ENCODE data around the gene MLX. TPM values are rescaled to one million over a fixed set of nuclear protein-coding genes. Genes with fewer than 3 reads are reported as not detected.

MLX gene
- total and polyA plus RNA-seq, 2 of the 8 experiments (the other 6 are each of a cell fraction or from before 2014, with no cell fraction given): 27.0 to 27.5 TPM

DNA sequence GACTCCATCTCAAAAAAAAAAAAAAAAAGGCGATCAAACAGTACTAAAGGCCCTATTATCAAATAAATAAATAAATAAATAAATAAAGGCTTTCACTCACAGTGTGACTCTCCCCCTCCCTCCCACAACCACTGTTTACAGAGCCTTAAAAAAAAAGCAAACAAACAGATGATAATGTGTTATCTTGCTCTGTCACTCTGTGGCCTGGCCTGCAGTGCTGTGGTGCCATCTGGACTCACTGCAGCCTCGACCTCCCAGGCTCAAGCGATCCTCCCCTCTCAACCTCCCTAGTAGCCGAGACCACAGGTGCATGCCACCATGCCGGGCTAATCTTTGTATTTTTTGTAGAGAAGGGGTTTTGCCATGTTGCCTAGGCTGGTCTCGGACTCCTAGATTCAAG, 39.0 kb upstream of the MLX start:
- H3K56ac ChIP-seq (replicated peaks; ENCODE audit: insufficient read length, low read depth, low read length): no peak overlapping the region
- TF ChIP-seq TEAD4 (IDR thresholded peaks at IDR 0.05; ENCODE audit: low read depth, low read length) (no peak), SP1 (IDR thresholded peaks at IDR 0.05; ENCODE audit: low read depth, low read length) (no peak), JUN (IDR thresholded peaks at IDR 0.05; ENCODE audit: low read depth, low read length) (no peak), RBBP5 (IDR thresholded peaks at IDR 0.05; ENCODE audit: borderline replicate concordance, low read depth, low read length) (no peak), HDAC6 (IDR thresholded peaks at IDR 0.05; ENCODE audit: low read depth, low read length) (no peak), CHD1 (IDR thresholded peaks at IDR 0.05; ENCODE audit: low read depth, low read length) (no peak), YY1 (IDR thresholded peaks at IDR 0.05; ENCODE audit: low read depth, low read length) (no peak), BCL11A (IDR thresholded peaks at IDR 0.05; ENCODE audit: low read depth in 2 of 2, low read length in 2 of 2) (no peak), SAP30 (IDR thresholded peaks at IDR 0.05; ENCODE audit: insufficient read depth, insufficient replicate concordance, low read length) (no peak), SIRT6 (IDR thresholded peaks at IDR 0.05; ENCODE audit: low read length) (no peak)
- TF ChIP-seq, protein P1, sequence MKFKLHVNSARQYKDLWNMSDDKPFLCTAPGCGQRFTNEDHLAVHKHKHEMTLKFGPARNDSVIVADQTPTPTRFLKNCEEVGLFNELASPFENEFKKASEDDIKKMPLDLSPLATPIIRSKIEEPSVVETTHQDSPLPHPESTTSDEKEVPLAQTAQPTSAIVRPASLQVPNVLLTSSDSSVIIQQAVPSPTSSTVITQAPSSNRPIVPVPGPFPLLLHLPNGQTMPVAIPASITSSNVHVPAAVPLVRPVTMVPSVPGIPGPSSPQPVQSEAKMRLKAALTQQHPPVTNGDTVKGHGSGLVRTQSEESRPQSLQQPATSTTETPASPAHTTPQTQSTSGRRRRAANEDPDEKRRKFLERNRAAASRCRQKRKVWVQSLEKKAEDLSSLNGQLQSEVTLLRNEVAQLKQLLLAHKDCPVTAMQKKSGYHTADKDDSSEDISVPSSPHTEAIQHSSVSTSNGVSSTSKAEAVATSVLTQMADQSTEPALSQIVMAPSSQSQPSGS (IDR thresholded peaks at IDR 0.05; ENCODE audit: low read length): no peak
- TF ChIP-seq, protein P2, sequence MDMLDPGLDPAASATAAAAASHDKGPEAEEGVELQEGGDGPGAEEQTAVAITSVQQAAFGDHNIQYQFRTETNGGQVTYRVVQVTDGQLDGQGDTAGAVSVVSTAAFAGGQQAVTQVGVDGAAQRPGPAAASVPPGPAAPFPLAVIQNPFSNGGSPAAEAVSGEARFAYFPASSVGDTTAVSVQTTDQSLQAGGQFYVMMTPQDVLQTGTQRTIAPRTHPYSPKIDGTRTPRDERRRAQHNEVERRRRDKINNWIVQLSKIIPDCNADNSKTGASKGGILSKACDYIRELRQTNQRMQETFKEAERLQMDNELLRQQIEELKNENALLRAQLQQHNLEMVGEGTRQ (IDR thresholded peaks at IDR 0.05; ENCODE audit: low read length): no peak

More for the DNA sequence above, 39.0 kb upstream of the MLX start:
- Histone ChIP-seq H3K36me3 (ENCODE audit: control insufficient read depth in 2 of 4, insufficient read depth in 4 of 4, low read length in 3 of 4) (no peaks in the 10 kb centered on the region), H3K79me1 (ENCODE audit: low read depth, low read length) (no peaks in the 10 kb centered on the region), H3K79me2 (ENCODE audit: control insufficient read depth in 1 of 2, insufficient read depth in 2 of 2, low read length in 2 of 2) (no peaks in the 10 kb centered on the region), H4K5ac (ENCODE audit: insufficient read length, low read depth, low read length) (no peak overlapping the region), H3K9ac (replicated peaks in 1 of 4; ENCODE audit: extremely low read depth in 1 of 4, low read depth in 3 of 4, low read length in 3 of 4) (no peak overlapping the region), H3K27ac (ENCODE audit: low read depth, low read length) (no peak overlapping the region), H3K4me3 (ENCODE audit: extremely low read depth in 1 of 4, insufficient read depth in 2 of 4, low read depth in 3 of 4, low read length in 4 of 4) (no peak overlapping the region), H3K23ac (ENCODE audit: insufficient read length) (no peak overlapping the region), H2AFZ (ENCODE audit: low read length) (no peak overlapping the region), H2BK5ac (ENCODE audit: low read depth, low read length) (no peak overlapping the region), H2BK120ac (replicated peaks; ENCODE audit: low read depth, low read length) (no peak overlapping the region), H3K9me3 (ENCODE audit: insufficient read depth in 2 of 2, low read depth in 1 of 2, low read length in 1 of 2) (no peaks in the 10 kb centered on the region), H4K91ac (replicated peaks; ENCODE audit: insufficient read length, low read length) (no peak overlapping the region), H3K4me1 (replicated peaks in 1 of 4; ENCODE audit: control insufficient read depth in 3 of 4, insufficient read depth in 4 of 4, low read length in 3 of 4) (no peaks in the 10 kb centered on the region; a peak in 1 of 7 replicates), H3K18ac (ENCODE audit: extremely low read depth, low read length) (no peak overlapping the region), H3K14ac (ENCODE audit: insufficient read length) (no peak overlapping the region), H3K27me3 (replicated peaks in 1 of 4; ENCODE audit: control insufficient read depth in 3 of 4, extremely low read depth in 1 of 4, insufficient read depth in 3 of 4, low read length in 3 of 4) (peaks cover 0 to 6% (median 0%) of the 10 kb centered on the region in 4 experiments; a peak in 3 of 7 replicates), H3K23me2 (ENCODE audit: low read depth, low read length) (no peaks in the 10 kb centered on the region; the same call in 1 of the 2 replicates), H2BK20ac (ENCODE audit: low read length) (no peak overlapping the region), H4K20me1 (replicated peaks in 1 of 2; ENCODE audit: control insufficient read depth in 1 of 2, insufficient read depth in 2 of 2, low read length in 2 of 2) (no peaks in the 10 kb centered on the region), H2BK12ac (ENCODE audit: low read depth, low read length) (no peak overlapping the region), H3K4ac (replicated peaks; ENCODE audit: insufficient read length, low read depth, low read length) (no peak overlapping the region), H4K8ac (ENCODE audit: extremely low read depth, insufficient read depth, low read length) (no peak overlapping the region), H2BK15ac (ENCODE audit: low read length) (no peak overlapping the region), H3K4me2 (ENCODE audit: insufficient read depth in 1 of 2, low read depth in 2 of 2, low read length in 2 of 2) (no peak overlapping the region), H2AK5ac (ENCODE audit: low read depth, low read length) (no peak overlapping the region)
- FAIRE-seq (no peak), DNase-seq (ENCODE audit: low read depth in 1 of 2, low spot score in 2 of 2) (no peak)
- 88% methylated on average over 5 of the region's 6 CpGs; no CpG with 5 or more reads in 1 of the 2 experiments for WGBS, 2 experiments (ENCODE audit: extremely low coverage in 1 of 2, insufficient coverage in 1 of 2, insufficient read length in 1 of 2, insufficient replicate concordance in 2 of 2, low coverage in 1 of 2, low lambda C conversion rate in 2 of 2, missing lambda C conversion rate in 1 of 2)
- ChIA-PET CTCF (ENCODE audit: partially characterized antibody) (interaction anchor here (0.6 to 6.3 kb wide), 38 partner anchors 8 to 1349 kb away, joined by 3 to 69 read pairs (median 4); partner anchors contain the start of genes CAVIN1, HSPB9 and STAT3), POLR2A (ENCODE audit: partially characterized antibody) (interaction anchor here (0.6 to 1.9 kb wide), 4 partner anchors 8 to 632 kb away, joined by 3 to 5 read pairs (median 4); partner anchors contain the start of gene NAGLU)
